SK-N-DZ (cell line): ENCODE measurements around the gene SSX2IP.
"Not testable (repeated sequence)": the region's sequence is repeated elsewhere in the genome, so short reads cannot be mapped to it uniquely, and the experiment has no call there.

Source experiments
- DNase-seq: peaks from one replicate; pipeline ENCODE4 v3.0.0-alpha.2; 2015; ENCODE audit warnings: low spot score

SSX2IP gene

GRCh38 chr1:84617349-84617748, 72.9 kb downstream of the SSX2IP start:
- no peak for DNase-seq

DNA sequence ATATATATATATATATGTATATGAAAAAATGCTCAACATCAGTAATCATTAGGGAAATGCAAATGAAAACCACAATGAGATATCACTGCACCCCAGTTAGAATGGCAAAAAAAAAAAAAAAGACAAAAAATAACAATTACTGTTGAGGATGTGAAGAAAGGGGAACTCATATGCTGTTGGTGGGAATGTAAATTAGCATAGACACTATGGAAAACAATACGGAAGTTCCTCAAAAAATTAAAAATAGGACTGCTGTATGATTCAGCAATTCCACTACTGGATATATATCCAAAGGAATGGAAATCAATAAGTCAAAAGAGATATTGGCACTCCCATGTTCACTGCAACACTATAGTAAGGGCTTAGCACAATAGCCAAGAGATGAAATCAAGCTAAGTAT, 74.5 kb downstream of the SSX2IP start:
- DNase-seq, result no peak

DNA sequence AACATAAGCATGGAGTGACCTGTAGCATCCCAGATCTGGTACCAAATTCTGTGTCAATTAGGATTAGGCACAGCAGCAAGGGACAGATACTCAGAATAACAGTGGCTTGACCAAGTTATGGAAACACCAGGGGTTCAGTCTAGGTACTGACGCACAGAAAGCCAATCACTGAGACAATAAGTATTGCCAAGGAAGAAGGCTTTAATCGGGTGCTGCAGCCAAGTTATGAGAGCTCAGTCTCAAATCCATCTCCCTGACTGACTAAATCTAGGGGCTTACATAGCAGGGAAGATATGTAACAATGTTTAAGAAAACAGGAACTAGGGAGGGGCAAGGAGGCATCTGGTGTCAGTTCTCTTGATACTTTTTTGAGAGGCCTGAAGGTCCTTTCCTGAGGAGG, 76.4 kb downstream of the SSX2IP start:
- no peak for DNase-seq

DNA sequence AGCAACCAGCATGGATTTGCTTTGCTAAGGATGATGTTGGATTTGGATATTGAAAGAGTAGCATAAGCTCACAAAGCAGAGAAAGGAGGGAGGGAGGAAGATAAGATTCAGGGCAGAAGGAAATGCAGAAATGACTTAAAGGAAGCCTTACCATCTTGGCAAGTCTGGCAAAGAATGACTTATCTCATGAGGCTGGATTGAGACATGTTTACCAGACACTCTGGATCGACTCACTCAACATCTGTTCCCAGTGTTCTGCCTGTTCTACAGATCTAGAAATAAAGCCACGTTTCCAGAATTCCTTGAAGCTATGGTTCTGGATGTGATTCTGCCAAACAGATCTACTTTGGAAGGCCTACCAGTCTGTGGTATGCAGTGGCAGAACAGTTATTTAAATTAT, 77.2 kb downstream of the SSX2IP start:
- no peak for DNase-seq

DNA sequence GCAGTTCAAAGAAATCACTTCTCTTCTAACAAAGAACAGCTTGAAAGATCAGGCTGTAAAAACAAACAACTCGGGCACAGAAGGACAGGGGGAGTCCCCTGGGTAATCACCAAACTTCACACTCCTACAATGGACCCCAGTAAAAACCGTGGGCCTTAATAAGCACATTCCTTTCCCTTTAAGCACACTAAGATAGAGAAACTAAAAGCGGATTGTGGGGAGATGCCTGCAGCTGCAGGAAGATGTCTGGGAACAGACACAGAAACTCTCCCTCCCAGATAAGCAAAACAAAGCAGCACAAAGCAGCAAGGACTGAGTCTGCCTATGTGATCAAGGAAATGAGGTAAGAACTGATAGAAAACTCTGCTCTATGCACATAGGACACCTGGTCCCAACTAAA, 78.5 kb downstream of the SSX2IP start:
- no peak for DNase-seq

DNA sequence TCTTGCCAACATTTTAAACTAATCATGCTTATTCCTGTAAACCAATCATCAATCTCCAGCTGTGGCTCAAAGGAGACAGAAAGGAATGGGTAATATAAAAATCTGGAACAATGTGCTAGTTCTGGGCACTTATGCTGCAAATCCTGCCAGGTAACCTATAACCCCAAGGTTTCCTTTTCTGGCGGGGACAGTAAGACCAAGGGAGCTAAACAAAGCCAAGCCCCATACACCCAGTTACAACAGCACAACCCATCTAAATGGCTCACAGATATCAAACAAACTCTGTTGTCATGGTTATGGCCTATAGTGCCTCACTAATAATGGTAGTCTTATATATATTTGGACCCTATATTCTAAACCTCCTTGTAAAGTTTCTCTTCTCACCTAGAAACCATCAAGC, 79.2 kb downstream of the SSX2IP start:
- DNase-seq, result no peak

- DNase-seq, result no peak
Observed at GRCh38 chr1:84606977-84607376, 83.3 kb downstream of the SSX2IP start.

GRCh38 chr1:84605157-84605556, 85.1 kb downstream of the SSX2IP start:
- DNase-seq, result no peak

DNA sequence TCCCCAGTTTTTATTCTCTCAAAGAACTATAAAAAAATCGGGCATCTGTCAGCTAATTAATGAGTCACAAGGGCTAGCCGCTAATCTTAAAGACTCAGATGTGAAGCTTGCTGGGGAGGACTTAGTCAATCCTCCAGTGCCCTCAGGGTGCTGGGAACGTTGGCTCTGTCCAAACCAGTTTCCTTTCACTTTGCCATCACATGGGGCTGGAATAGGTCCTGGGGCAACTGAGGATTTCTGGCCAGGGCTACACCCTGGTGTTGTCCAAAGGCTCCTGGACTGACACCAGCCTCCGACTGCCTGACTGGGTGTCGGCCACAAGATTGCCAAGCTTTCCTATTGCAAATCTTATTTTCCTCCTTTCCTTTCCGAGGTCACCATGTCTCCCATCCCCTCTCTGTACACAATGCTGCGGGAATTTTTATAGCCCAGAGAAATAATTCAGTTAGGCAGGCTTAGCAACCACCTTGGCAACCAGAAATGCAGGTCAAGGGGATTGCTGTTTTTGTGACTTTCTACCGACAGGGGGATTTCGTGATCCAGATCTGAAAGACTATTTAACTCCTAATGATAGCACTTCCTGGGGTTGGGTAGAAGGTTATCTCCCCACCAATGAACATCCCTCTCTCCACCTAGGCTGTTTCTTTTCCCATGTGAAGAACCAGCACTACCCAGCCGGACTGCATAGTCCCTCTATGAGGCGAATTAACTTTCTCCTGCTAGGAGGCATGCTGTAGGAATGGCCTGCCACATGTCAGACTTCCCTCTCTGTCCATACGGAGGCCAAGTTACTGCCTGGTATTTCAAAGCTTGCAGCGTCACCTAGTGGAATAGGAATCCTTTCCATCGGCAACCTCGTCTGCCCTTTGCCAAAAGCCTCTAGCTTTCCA, 86.1 kb downstream of the SSX2IP start:
- DNase-seq, result peak; percentile 52

DNA sequence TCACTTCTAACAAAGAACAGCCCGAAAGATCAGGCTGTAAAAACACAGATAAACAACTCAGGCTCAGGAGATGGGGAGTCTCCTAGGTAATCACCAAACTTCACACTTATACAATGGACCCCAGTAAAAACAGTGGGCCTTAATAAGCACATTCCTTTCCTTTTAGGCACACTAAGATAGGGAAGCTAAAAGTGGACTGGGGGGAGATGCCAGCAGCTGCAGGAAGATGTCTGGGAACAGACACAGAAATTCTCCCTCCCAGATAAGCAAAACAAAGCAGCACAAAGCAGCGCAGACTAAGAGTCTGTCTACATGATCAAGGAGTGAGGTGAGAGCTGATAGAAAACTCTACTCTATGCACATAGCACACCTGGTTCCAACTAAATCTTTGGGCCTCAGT, 87.0 kb downstream of the SSX2IP start:
- DNase-seq, result no peak

- DNase-seq, result no peak
Observed at GRCh38 chr1:84600796-84601195, 89.5 kb downstream of the SSX2IP start.

GRCh38 chr1:84598846-84599741, 91.2 kb downstream of the SSX2IP start:
- DNase-seq, result no peak

DNA sequence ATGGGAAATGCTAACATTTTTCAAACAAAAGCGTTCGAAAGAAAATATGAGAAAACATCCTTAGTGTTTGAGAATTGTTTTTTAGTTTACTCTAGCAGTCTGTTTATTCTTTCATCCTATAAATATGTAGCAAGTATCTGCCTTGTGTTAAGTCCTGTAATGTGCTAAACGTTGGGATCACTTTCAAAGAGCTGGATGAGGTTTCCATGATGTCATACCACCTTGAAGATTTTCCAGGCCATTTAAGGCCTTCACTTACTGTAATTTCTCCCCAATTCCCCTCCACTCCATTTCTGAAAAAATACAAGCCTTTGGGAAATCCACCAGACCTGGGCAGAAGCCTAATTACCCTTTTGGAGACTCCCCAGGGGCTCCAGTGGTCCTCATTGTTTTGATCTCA, 91.8 kb downstream of the SSX2IP start:
- DNase-seq, result no peak

- DNase-seq, result no peak
Observed at GRCh38 chr1:84597011-84597410, 93.2 kb downstream of the SSX2IP start.

DNA sequence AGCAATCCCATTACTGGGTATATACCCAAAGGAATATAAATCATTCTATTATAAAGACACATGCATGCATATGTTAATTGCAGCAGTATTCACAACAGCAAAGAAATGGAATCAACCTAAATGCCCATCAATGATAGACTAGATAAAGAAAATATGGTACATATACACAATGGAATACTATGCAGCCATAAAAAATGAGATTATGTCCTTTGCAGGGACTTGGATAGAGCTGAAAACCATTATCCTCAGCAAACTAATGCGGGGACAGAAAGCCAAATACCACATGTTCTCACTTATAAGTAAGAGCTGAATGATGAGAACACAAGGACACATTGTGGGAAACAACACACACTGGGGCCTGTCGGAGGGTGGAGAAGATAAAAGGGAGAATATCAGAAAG, 95.3 kb downstream of the SSX2IP start:
- not testable (repeated sequence) for DNase-seq
